K562 (cell line): ENCODE results near the gene LSR. TPM values are rescaled to one million over a fixed set of nuclear protein-coding genes. Genes with fewer than 3 reads are reported as not detected.
A peak's percentile ranks its signal among the peaks of the same experiment; 100 is the strongest.

Experiments used
- ATAC-seq: fragments of 200-7000 bp; cut with Tn5 transposase; 3 replicates; pipeline ENCODE4 v1.9.1; 2020; ENCODE audit warnings: moderate library complexity
- BruUV-seq: library from RNA; stranded (reverse); fragments of 400-500 nt; replicated peaks from 2 replicates; lab custom pipeline; 2021; lab: Mats Ljungman, UMichigan
- CTCF ChIA-PET: fragments of 300-600 bp; formaldehyde crosslinking; extraction: SDS; loops from one replicate; lab custom pipeline; 2021; ENCODE audit warnings: low intra/inter-chr PET ratio; lab: Yijun Ruan, JAX
- POLR2A ChIA-PET: fragments of 300-600, 350-650 bp; sonication (Branson Sonifier 250); formaldehyde crosslinking; extraction: SDS; loops from one replicate; lab custom pipeline; 2021; ENCODE audit warnings: antibody characterized with exemption, inconsistent platforms; lab: Yijun Ruan, JAX
- DNase-seq, 4 experiments: peaks; one replicate each; pipeline versions ENCODE4 v3.0.0 to v3.0.0-alpha.2; 2011 to 2018; ENCODE audit warnings: low spot score in 3 of 4, mixed read lengths in 3 of 4; ENCODE audit errors: extremely low read depth in 1 of 4
- FAIRE-seq: peaks from 2 replicates; lab custom pipeline; 2011; peaks lifted over from hg19 to GRCh38; lab: Jason Lieb, UNC
- H2AFZ ChIP-seq: 2 replicates; pipeline ENCODE4 v1.6.0; 2011; ENCODE audit warnings: low read depth, low read length, control low read depth, inconsistent platforms
- H3K27ac ChIP-seq: fragments of 200-600 bp; 3 replicates; pipeline ENCODE4 v1.8.0; 2011; ENCODE audit warnings: low read depth, mild to moderate bottlenecking, control low read depth, inconsistent platforms, low read length, moderate library complexity, mixed read lengths; ENCODE audit errors: extremely low read depth
- H3K27me3 ChIP-seq, 2 experiments: fragments of 300-600 bp in 1 of 2; 2 replicates in 1 of 2; 3 replicates in 1 of 2; pipeline versions ENCODE4 v1.6.0 to v1.8.0; 2011; ENCODE audit warnings: inconsistent platforms in 2 of 2, low read length in 2 of 2, mild to moderate bottlenecking in 1 of 2, mixed read lengths in 1 of 2, moderate library complexity in 1 of 2; ENCODE audit not compliant: control insufficient read depth in 2 of 2, insufficient read depth in 2 of 2
- H3K36me3 ChIP-seq: fragments of 300-600 bp; 3 replicates; pipeline ENCODE4 v1.8.0; 2011; ENCODE audit warnings: mild to moderate bottlenecking, low read length, inconsistent platforms; ENCODE audit not compliant: control insufficient read depth, insufficient read depth
- H3K4me1 ChIP-seq, 2 experiments: fragments of 200-600 bp in 1 of 2; replicated peaks in 1 of 2; 2 replicates in 1 of 2; 3 replicates in 1 of 2; pipeline versions ENCODE4 v1.5.1 to v1.8.0; 2011; ENCODE audit warnings: inconsistent platforms in 2 of 2, low read length in 2 of 2, mild to moderate bottlenecking in 1 of 2, mixed read lengths in 1 of 2, moderate library complexity in 1 of 2; ENCODE audit not compliant: control insufficient read depth in 2 of 2, insufficient read depth in 2 of 2
- H3K4me2 ChIP-seq: 2 replicates; pipeline ENCODE4 v1.6.1; 2011; ENCODE audit warnings: low read length, control low read depth, inconsistent platforms, mixed read lengths; ENCODE audit not compliant: insufficient read depth
- H3K4me3 ChIP-seq: fragments of 200-600 bp; sonication (generic), shearing (Covaris generic); 2 replicates; pipeline ENCODE4 v1.5.1; 2016; ENCODE audit warnings: control low read depth, inconsistent platforms
- H3K79me2 ChIP-seq: fragments of 200-600 bp; 3 replicates; pipeline ENCODE4 v1.8.0; 2011; ENCODE audit warnings: low read length, inconsistent platforms; ENCODE audit not compliant: control insufficient read depth, insufficient read depth
- H3K9ac ChIP-seq, 2 experiments: 2 replicates each; pipeline versions ENCODE4 v1.6.0 to v1.6.1; 2011; ENCODE audit warnings: low read depth in 2 of 2, low read length in 2 of 2, control low read depth in 1 of 2, inconsistent platforms in 1 of 2, mild to moderate bottlenecking in 1 of 2, mixed read lengths in 1 of 2; ENCODE audit not compliant: insufficient read depth in 1 of 2
- H3K9me1 ChIP-seq: one replicate; pipeline ENCODE4 v1.6.0; 2011; ENCODE audit warnings: inconsistent platforms, mild to moderate bottlenecking, low read length, moderate library complexity; ENCODE audit not compliant: control insufficient read depth, insufficient read depth
- H3K9me3 ChIP-seq: replicated peaks from 2 replicates; pipeline ENCODE4 v1.5.1; 2011; ENCODE audit warnings: low read depth, low read length, inconsistent platforms; ENCODE audit not compliant: control insufficient read depth, insufficient read depth
- H4K20me1 ChIP-seq: replicated peaks from 2 replicates; pipeline ENCODE4 v1.6.1; 2011; ENCODE audit warnings: low read length, inconsistent platforms, mixed read lengths; ENCODE audit not compliant: control insufficient read depth, insufficient read depth
- CBX1 ChIP-seq: sonication (generic); IDR thresholded peaks from 2 replicates; pipeline ENCODE4 v1.6.1; 2016; ENCODE audit warnings: antibody characterized with exemption, low read depth, mild to moderate bottlenecking
- DMBX1 ChIP-seq: fragments of 250-450 bp; sonication (Bioruptor Pico); IDR thresholded peaks from 2 replicates; pipeline ENCODE4 v1.8.0; 2022; ENCODE audit warnings: inconsistent platforms, mild to moderate bottlenecking, moderate library complexity, borderline replicate concordance
- EP300 ChIP-seq: IDR thresholded peaks from 2 replicates; pipeline ENCODE4 v1.6.1; 2012; ENCODE audit warnings: low read length, improper control_type of control experiment
- ESRRA ChIP-seq: fragments of 450-650 bp; IDR thresholded peaks from 2 replicates; pipeline ENCODE4 v1.6.1; 2014; ENCODE audit warnings: low read depth, mild to moderate bottlenecking, moderate library complexity, borderline replicate concordance
- HDAC3 ChIP-seq: fragments of 450-650 bp; IDR thresholded peaks from 2 replicates; pipeline ENCODE4 v1.6.1; 2018; ENCODE audit warnings: borderline replicate concordance, mild to moderate bottlenecking, moderate library complexity; ENCODE audit not compliant: partially characterized antibody
- HNRNPUL1 ChIP-seq: fragments of 200-400 bp; formaldehyde crosslinking; IDR thresholded peaks from 2 replicates; pipeline ENCODE4 v1.6.1; 2017; ENCODE audit warnings: low read length
- KLF6 ChIP-seq: fragments of 250-450 bp; sonication (Bioruptor Pico); IDR thresholded peaks from 2 replicates; pipeline ENCODE4 v1.4.0; 2020; ENCODE audit warnings: mild to moderate bottlenecking, moderate library complexity, borderline replicate concordance
- MAX ChIP-seq: sonication (generic); formaldehyde crosslinking; IDR thresholded peaks from 2 replicates; pipeline ENCODE4 v1.9.0; 2022; ENCODE audit warnings: mild to moderate bottlenecking, missing genetic modification reagents
- NCOR1 ChIP-seq: fragments of 450-650 bp; IDR thresholded peaks from 2 replicates; pipeline ENCODE4 v1.6.1; 2016; ENCODE audit warnings: mild to moderate bottlenecking, moderate library complexity
- TGIF2 ChIP-seq: sonication (generic); formaldehyde crosslinking; IDR thresholded peaks from 2 replicates; pipeline ENCODE4 v1.8.1; 2022; ENCODE audit warnings: mild to moderate bottlenecking, missing genetic modification reagents, moderate library complexity
- ZBTB1 ChIP-seq: sonication (generic); formaldehyde crosslinking; IDR thresholded peaks from 2 replicates; pipeline ENCODE4 v1.8.1; 2023; ENCODE audit warnings: missing genetic modification reagents, low read depth, mild to moderate bottlenecking, borderline replicate concordance
- ZC3H4 ChIP-seq: sonication (generic); formaldehyde crosslinking; IDR thresholded peaks from 2 replicates; pipeline ENCODE4 v1.9.0; 2021; ENCODE audit warnings: missing genetic modification reagents, borderline replicate concordance
- ZNF121 ChIP-seq: sonication (generic); formaldehyde crosslinking; conservative IDR thresholded peaks from 2 replicates; pipeline ENCODE4 v1.8.0; 2022; ENCODE audit warnings: missing genetic modification reagents
- ZNF77 ChIP-seq: fragments of 250-450 bp; sonication (Bioruptor Pico); IDR thresholded peaks from 2 replicates; pipeline ENCODE4 v1.5.0; 2020
- ZSCAN29 ChIP-seq: fragments of 450-650 bp; IDR thresholded peaks from 2 replicates; pipeline ENCODE4 v1.6.1; 2017
- WGBS: fragments of 100-300 bp; shearing (Covaris generic); methylation state at CpG from one replicate; pipeline ENCODE4 v1.1.6; 2016; ENCODE audit warnings: low coverage, mixed read lengths; ENCODE audit not compliant: insufficient coverage; ENCODE audit errors: missing lambda C conversion rate; 5-methylcytosine and 5-hydroxymethylcytosine counted together
- in situ Hi-C: fragments of 300-500 bp; cut with MboI; formaldehyde crosslinking; loops from 4 replicates; pipeline ENCODE4 v1.15.0; 2018; ENCODE audit warnings: inconsistent platforms, mixed read lengths
- intact Hi-C: fragments of 100-400 bp; cut with micrococcal nuclease; formaldehyde crosslinking; loops from 2 replicates; pipeline ENCODE4 v1.14.2; 2022
- polyA plus RNA-seq, 8 experiments: library from polyadenylated mRNA; depleted of rRNA in 4 of 8; stranded (reverse) in 5 of 8; unstranded in 3 of 8; fragments of >200 nt; fragmentation: Nextera tagmentation in 2 of 8; fragmentation: Illumina TruSeq in 1 of 8; extraction: Ambion mirVana in 2 of 8; extraction: Trizol in 1 of 8; gene quantifications; 2 replicates each; pipeline versions ENCODE4 v1.2.1 to v1.2.3, GENCODE V29; 2011 to 2014; ENCODE audit warnings: inconsistent platforms in 1 of 8, missing spikeins in 1 of 8
- total RNA-seq, 7 experiments: library from RNA; depleted of rRNA in 6 of 7; stranded (reverse); fragments of >200 nt in 6 of 7; fragmentation: Illumina TruSeq in 2 of 7; extraction: Trizol in 2 of 7; gene quantifications; 2 replicates each; pipeline versions ENCODE4 v1.2.1 to v1.2.3, GENCODE V29; 2011 to 2021; ENCODE audit warnings: low replicate concordance in 1 of 7

LSR gene
- total and polyA plus RNA-seq, 9 of the 15 experiments (the other 6 are each of a cell fraction or from before 2014, with no cell fraction given), result 0.44 to 87.9 (median 28.0) TPM

GRCh38 chr19:35216016-35216832 lies 32.6 kb upstream of the LSR start:
- H3K27me3 ChIP-seq, result no peaks in the 10 kb centered on the region
- no peaks in the 10 kb centered on the region for H3K9me1 ChIP-seq
- H3K4me1 ChIP-seq, result peaks cover 15 to 28% of the 10 kb centered on the region in 2 experiments
- H3K36me3 ChIP-seq, result no peaks in the 10 kb centered on the region
- peaks cover 16% of the 10 kb centered on the region for H3K9me3 ChIP-seq
- TF ChIP-seq ZSCAN29, result no peak
- TF ChIP-seq ZC3H4, result no peak
- no peak for TF ChIP-seq DMBX1 (CRISPR knock-in tag)
- TF ChIP-seq ZNF77 (CRISPR knock-in tag), result no peak
- TF ChIP-seq EP300, result no peak
- no peak for TF ChIP-seq ZBTB1 (CRISPR knock-in tag)
- TF ChIP-seq HDAC3, result no peak
- TF ChIP-seq TGIF2 (CRISPR knock-in tag), result no peak
- TF ChIP-seq NCOR1, result no peak
- no peak for TF ChIP-seq KLF6 (CRISPR knock-in tag)
- TF ChIP-seq ZNF121, result no peak
- peak; percentile 83 for TF ChIP-seq ESRRA
- TF ChIP-seq CBX1, result 0 out of 2 replicates have a peak, but pooled peaks have one; percentile 6
- peak; percentile 26; the same call in 1 of the 2 replicates for TF ChIP-seq MAX (CRISPR knock-in tag)
- TF ChIP-seq HNRNPUL1, result no peak
- no peak for DNase-seq
- H4K20me1 ChIP-seq, result no peaks in the 10 kb centered on the region
- no peak overlapping the region for H3K4me3 ChIP-seq
- H3K27ac ChIP-seq, result no peak overlapping the region
- no peaks in the 10 kb centered on the region for H3K79me2 ChIP-seq
- FAIRE-seq, result no peak
- in situ Hi-C loops (no loop called here), intact Hi-C loops (no loop called here)
- BruUV-seq, result no TSS peak
- ChIA-PET CTCF (interaction anchor here (0.7 kb wide), 1 partner anchor 81 kb away, joined by 4 read pairs; no protein-coding TSS in a partner anchor), POLR2A (interaction anchor here (0.6 kb wide), 1 partner anchor 276 kb away, joined by 3 read pairs; no protein-coding TSS in a partner anchor)
- H3K9ac ChIP-seq, result no peak overlapping the region
- H3K4me2 ChIP-seq, result no peak overlapping the region
- H2AFZ ChIP-seq, result no peak overlapping the region
- ATAC-seq, result no peak
- WGBS, result 47% methylated on average over 6 of the region's 8 CpGs
